HG02678 (cell line): ENCODE data around the gene CDKAL1.

Experiments
- ATAC-seq: cut with Tn5 transposase; IDR thresholded peaks from one replicate; pipeline ENCODE4 v1.9.1; 2021; ENCODE audit warnings: mild to moderate bottlenecking, moderate library complexity; ENCODE audit not compliant: unreplicated experiment

Gene CDKAL1

GRCh38 chr6:20868397-20869096 is 334.3 kb downstream of the CDKAL1 start:
- no peak for ATAC-seq

GRCh38 chr6:20870021-20870420 is 335.8 kb downstream of the CDKAL1 start:
- no peak for ATAC-seq

GRCh38 chr6:20870493-20870892 is 336.2 kb downstream of the CDKAL1 start:
- ATAC-seq: no peak

GRCh38 chr6:20873425-20874190 is 339.4 kb downstream of the CDKAL1 start:
- ATAC-seq: no peak

GRCh38 chr6:20875369-20875963 is 341.2 kb downstream of the CDKAL1 start:
- ATAC-seq: no peak

- no peak for ATAC-seq
Observed at GRCh38 chr6:20876036-20876435, 341.8 kb downstream of the CDKAL1 start.

- no peak for ATAC-seq
Observed at GRCh38 chr6:20876561-20876960, 342.3 kb downstream of the CDKAL1 start.

GRCh38 chr6:20877008-20877937 is 343.0 kb downstream of the CDKAL1 start:
- peak; percentile 92 for ATAC-seq

- ATAC-seq: peak; percentile 34
Observed at GRCh38 chr6:20879121-20879520, 344.9 kb downstream of the CDKAL1 start.

GRCh38 chr6:20879526-20879925 is 345.3 kb downstream of the CDKAL1 start:
- no peak for ATAC-seq

GRCh38 chr6:20881365-20881764 is 347.1 kb downstream of the CDKAL1 start:
- ATAC-seq: no peak

GRCh38 chr6:20882014-20882413 is 347.8 kb downstream of the CDKAL1 start:
- no peak for ATAC-seq

- ATAC-seq: no peak
Observed at GRCh38 chr6:20885076-20885475, 350.8 kb downstream of the CDKAL1 start.

GRCh38 chr6:20891161-20891560 is 356.9 kb downstream of the CDKAL1 start:
- no peak for ATAC-seq

- no peak for ATAC-seq
Observed at GRCh38 chr6:20892365-20892764, 358.1 kb downstream of the CDKAL1 start.

GRCh38 chr6:20893412-20893811 is 359.2 kb downstream of the CDKAL1 start:
- no peak for ATAC-seq

- peak; percentile 92 for ATAC-seq
Observed at GRCh38 chr6:20900389-20901160, 366.3 kb downstream of the CDKAL1 start.

- ATAC-seq: no peak
Observed at GRCh38 chr6:20905377-20905776, 371.1 kb downstream of the CDKAL1 start.

- no peak for ATAC-seq
Observed at GRCh38 chr6:20906945-20907344, 372.7 kb downstream of the CDKAL1 start.

- no peak for ATAC-seq
Observed at GRCh38 chr6:20907486-20908071, 373.3 kb downstream of the CDKAL1 start.
